Esophagus muscularis mucosa (tissue), 4 donors: ENCODE results near the gene HBA2.

Source experiments
- EP300 ChIP-seq: sonication (generic); formaldehyde crosslinking; IDR thresholded peaks from one replicate; pipeline ENCODE4 v1.6.1; 2017; ENCODE audit warnings: antibody characterized with exemption
- POLR2A ChIP-seq: fragments of 450-650 bp; IDR thresholded peaks from one replicate; pipeline ENCODE4 v1.6.1; 2017; ENCODE audit warnings: antibody characterized with exemption, moderate library complexity, mild to moderate bottlenecking, low read depth
- POLR2AphosphoS5 ChIP-seq, 2 donors: sonication (generic); formaldehyde crosslinking; IDR thresholded peaks; one replicate each; pipeline ENCODE4 v1.6.1; 2017; ENCODE audit warnings: antibody characterized with exemption in 2 of 2
- TF ChIP-seq, protein P1 (sequence below), 3 experiments: fragments of 200-600 bp in 2 of 3; fragments of 450-650 bp in 1 of 3; sonication (generic) in 2 of 3; IDR thresholded peaks; one replicate each; pipeline ENCODE4 v1.5.1; 2017 to 2019; ENCODE audit warnings: antibody characterized with exemption in 3 of 3, mild to moderate bottlenecking in 2 of 3, moderate library complexity in 1 of 3

DNA sequence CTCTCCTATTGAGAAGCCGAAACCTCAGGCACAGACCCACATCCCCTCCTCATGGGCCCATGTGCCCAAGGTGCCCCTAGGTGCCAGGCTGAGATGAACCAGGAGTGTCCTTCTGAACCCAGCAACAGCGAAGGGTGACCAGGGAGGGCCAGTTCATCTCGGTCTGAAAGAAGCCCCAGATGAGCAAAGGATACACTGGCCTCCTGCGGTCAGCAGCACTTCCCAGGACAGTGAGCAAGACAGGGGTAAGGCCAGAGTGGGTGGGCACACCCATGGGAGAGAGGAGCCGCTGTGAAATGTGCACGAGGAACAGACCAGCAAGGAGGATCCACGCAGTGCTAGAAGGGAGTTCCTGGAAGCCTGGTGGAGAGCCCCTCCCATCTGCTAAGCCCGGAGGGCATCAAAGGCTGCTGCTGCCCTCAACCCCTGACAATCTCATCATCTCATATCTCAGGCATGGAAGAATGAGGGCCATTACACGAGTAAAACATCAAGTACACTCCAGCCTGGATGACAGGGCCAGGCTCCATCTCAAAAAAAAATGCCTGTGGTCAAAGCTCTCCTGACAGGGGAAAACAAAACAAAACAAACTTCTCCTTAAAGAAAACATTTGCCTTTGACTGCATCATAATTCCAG is 23.5 kb upstream of the HBA2 start:
- TF ChIP-seq, protein P1, sequence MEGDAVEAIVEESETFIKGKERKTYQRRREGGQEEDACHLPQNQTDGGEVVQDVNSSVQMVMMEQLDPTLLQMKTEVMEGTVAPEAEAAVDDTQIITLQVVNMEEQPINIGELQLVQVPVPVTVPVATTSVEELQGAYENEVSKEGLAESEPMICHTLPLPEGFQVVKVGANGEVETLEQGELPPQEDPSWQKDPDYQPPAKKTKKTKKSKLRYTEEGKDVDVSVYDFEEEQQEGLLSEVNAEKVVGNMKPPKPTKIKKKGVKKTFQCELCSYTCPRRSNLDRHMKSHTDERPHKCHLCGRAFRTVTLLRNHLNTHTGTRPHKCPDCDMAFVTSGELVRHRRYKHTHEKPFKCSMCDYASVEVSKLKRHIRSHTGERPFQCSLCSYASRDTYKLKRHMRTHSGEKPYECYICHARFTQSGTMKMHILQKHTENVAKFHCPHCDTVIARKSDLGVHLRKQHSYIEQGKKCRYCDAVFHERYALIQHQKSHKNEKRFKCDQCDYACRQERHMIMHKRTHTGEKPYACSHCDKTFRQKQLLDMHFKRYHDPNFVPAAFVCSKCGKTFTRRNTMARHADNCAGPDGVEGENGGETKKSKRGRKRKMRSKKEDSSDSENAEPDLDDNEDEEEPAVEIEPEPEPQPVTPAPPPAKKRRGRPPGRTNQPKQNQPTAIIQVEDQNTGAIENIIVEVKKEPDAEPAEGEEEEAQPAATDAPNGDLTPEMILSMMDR (IDR thresholded peaks at IDR 0.05), result no peak
- TF ChIP-seq EP300, result no peak
- no peak for TF ChIP-seq POLR2AphosphoS5 (IDR thresholded peaks at IDR 0.05)
- TF ChIP-seq POLR2A, result no peak
